Glutamatergic neuron (in vitro differentiated cells): Measurements from ENCODE around the gene SLC12A8. TPM values are rescaled to one million over a fixed set of nuclear protein-coding genes. Genes with fewer than 3 reads are reported as not detected.

Source experiments
- DNase-seq: peaks from one replicate; pipeline ENCODE4 v3.0.0; 2022
- H3K27ac Mint-ChIP-seq: one replicate; pipeline ENCODE4 v1.8.0; 2020; ENCODE audit warnings: mild to moderate bottlenecking, mixed read lengths, inconsistent platforms; ENCODE audit not compliant: unreplicated experiment
- H3K27me3 Mint-ChIP-seq: one replicate; pipeline ENCODE4 v1.8.0; 2020; ENCODE audit warnings: mild to moderate bottlenecking, moderate library complexity, mixed read lengths, inconsistent platforms; ENCODE audit not compliant: unreplicated experiment
- H3K36me3 Mint-ChIP-seq: one replicate; pipeline ENCODE4 v1.8.0; 2020; ENCODE audit warnings: mild to moderate bottlenecking, mixed read lengths, inconsistent platforms; ENCODE audit not compliant: unreplicated experiment
- H3K4me1 Mint-ChIP-seq: one replicate; pipeline ENCODE4 v1.8.0; 2020; ENCODE audit warnings: mild to moderate bottlenecking, low read depth, mixed read lengths, inconsistent platforms; ENCODE audit not compliant: unreplicated experiment
- H3K4me3 Mint-ChIP-seq: one replicate; pipeline ENCODE4 v1.8.0; 2020; ENCODE audit warnings: mild to moderate bottlenecking, mixed read lengths, inconsistent platforms; ENCODE audit not compliant: unreplicated experiment
- H3K9me3 Mint-ChIP-seq: one replicate; pipeline ENCODE4 v1.8.0; 2020; ENCODE audit warnings: mild to moderate bottlenecking, moderate library complexity, mixed read lengths, inconsistent platforms; ENCODE audit not compliant: unreplicated experiment
- CTCF ChIP-seq: fragments of 200-600 bp; sonication (generic); IDR thresholded peaks from one replicate; pipeline ENCODE4 v1.5.0; 2021; ENCODE audit not compliant: partially characterized antibody, unreplicated experiment
- total RNA-seq: library from RNA; stranded (reverse); fragmentation: NEBNext Ultra II Directional; extraction: Animal tissue kit (Norgen Biotek cat#: 25700); gene quantifications from one replicate; pipeline ENCODE4 v1.2.1, GENCODE V29; 2021; ENCODE audit not compliant: unreplicated experiment

SLC12A8 gene
- total RNA-seq, 1 donor from 2014 or later, result 2.4 TPM

- TF ChIP-seq CTCF, result no peak
- no peak for DNase-seq
- Mint-ChIP-seq H3K27me3 (peaks cover 2% of the 10 kb centered on the region), H3K27ac (no peak overlapping the region), H3K4me1 (no peaks in the 10 kb centered on the region), H3K36me3 (peaks cover 2% of the 10 kb centered on the region), H3K9me3 (peaks cover 2% of the 10 kb centered on the region), H3K4me3 (no peak overlapping the region)
Observed at GRCh38 chr3:125069452-125069851, 143.1 kb downstream of the SLC12A8 start.

DNA sequence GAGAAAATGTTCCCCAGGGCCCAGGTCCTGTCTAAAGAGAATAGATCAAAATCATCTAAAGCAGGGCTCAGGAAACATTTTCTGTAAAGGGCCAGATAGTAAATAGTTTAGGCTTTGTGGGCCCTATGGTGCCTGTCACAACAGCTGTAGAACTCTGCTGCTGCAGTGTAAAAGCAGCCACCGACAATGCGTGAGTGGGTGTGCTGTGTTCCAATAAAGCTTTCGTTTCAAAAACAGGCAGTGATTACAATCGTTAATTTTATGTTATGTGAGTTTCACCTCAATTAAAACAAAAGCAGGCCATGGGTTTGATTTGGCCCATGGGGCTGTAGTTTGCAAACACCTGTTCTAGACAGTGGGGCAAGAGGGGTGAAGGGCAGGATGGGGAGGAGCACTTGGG lies 144.3 kb downstream of the SLC12A8 start:
- Mint-ChIP-seq H3K9me3 (peaks cover 2% of the 10 kb centered on the region), H3K27ac (no peak overlapping the region), H3K4me3 (no peak overlapping the region), H3K36me3 (peaks cover 9% of the 10 kb centered on the region), H3K4me1 (no peaks in the 10 kb centered on the region), H3K27me3 (peaks cover 2% of the 10 kb centered on the region)
- no peak for TF ChIP-seq CTCF
- no peak for DNase-seq

GRCh38 chr3:125067225-125067624 lies 145.3 kb downstream of the SLC12A8 start:
- Mint-ChIP-seq H3K9me3 (peaks cover 2% of the 10 kb centered on the region), H3K36me3 (peaks cover 9% of the 10 kb centered on the region), H3K4me1 (no peaks in the 10 kb centered on the region), H3K4me3 (no peak overlapping the region), H3K27me3 (peaks cover 2% of the 10 kb centered on the region), H3K27ac (no peak overlapping the region)
- no peak for TF ChIP-seq CTCF
- no peak for DNase-seq

DNA sequence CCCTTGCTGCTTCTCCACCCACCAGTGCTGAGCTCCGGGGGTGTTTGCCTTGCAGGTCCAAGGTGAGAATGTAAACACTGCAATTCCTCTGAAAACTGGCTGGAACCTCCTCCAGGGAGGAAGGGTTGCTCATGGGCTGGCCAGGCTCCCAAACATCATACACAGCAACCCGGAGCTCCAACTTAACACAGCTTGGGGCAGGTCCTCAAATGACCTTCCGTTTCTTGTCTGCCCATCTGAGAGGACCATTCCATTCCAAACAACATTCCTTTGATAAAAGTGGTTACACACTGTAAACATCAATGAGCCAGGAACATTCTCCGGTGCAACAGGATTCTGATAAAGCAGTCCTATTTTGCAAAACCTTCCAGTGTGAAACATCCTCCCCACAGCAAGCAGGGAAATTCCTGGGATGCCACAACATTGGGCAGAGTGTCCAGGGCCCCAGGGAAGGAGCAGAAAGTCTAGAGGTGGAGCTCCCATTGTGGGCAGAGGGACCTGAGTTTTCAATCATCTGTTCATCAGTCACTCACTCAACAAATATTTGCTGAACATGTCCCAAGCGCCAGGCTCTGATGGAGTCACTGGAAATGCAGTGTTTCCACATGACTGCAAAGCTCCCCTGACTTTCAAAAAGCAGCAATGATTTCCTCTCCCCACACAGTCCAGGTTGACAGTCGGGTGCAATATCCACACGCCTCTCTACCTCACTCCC lies 149.5 kb downstream of the SLC12A8 start:
- H3K27me3 Mint-ChIP-seq, result peaks cover 5% of the 10 kb centered on the region
- H3K4me3 Mint-ChIP-seq, result no peak overlapping the region
- H3K4me1 Mint-ChIP-seq, result peaks cover 20% of the 10 kb centered on the region
- H3K36me3 Mint-ChIP-seq, result peaks cover 9% of the 10 kb centered on the region
- no peak overlapping the region for H3K27ac Mint-ChIP-seq
- H3K9me3 Mint-ChIP-seq, result peaks cover 3% of the 10 kb centered on the region
- no peak for TF ChIP-seq CTCF
- no peak for DNase-seq

GRCh38 chr3:125061646-125062045 lies 150.9 kb downstream of the SLC12A8 start:
- Mint-ChIP-seq H3K36me3 (peaks cover 9% of the 10 kb centered on the region), H3K9me3 (peaks cover 3% of the 10 kb centered on the region), H3K27me3 (peaks cover 5% of the 10 kb centered on the region), H3K4me1 (peaks cover 20% of the 10 kb centered on the region), H3K27ac (no peak overlapping the region), H3K4me3 (no peak overlapping the region)
- no peak for DNase-seq
- TF ChIP-seq CTCF, result no peak
